MM.1S (cell line): ENCODE measurements around the gene WAS.

Source experiments
- DNase-seq: peaks from one replicate; pipeline ENCODE4 v3.0.0-alpha.2; 2015
- H2AFZ ChIP-seq: fragments of 300-600 bp; sonication (generic); 2 replicates; pipeline ENCODE4 v1.6.0; 2016; ENCODE audit warnings: antibody characterized with exemption, low read length
- H3F3A ChIP-seq: fragments of 300-600 bp; sonication (generic); 2 replicates; pipeline ENCODE4 v1.6.1; 2016; ENCODE audit warnings: mild to moderate bottlenecking, antibody characterized with exemption, low read length, moderate library complexity, mixed read lengths; ENCODE audit not compliant: insufficient read depth
- H3K27ac ChIP-seq: fragments of 300-600 bp; sonication (generic); 2 replicates; pipeline ENCODE4 v1.5.1; 2016; ENCODE audit warnings: mild to moderate bottlenecking, low read length
- H3K27me3 ChIP-seq: fragments of 300-600 bp; sonication (generic); replicated peaks from 2 replicates; pipeline ENCODE4 v1.6.0; 2016; ENCODE audit warnings: low read length; ENCODE audit not compliant: insufficient read depth
- H3K36me3 ChIP-seq: fragments of 300-600 bp; sonication (generic); replicated peaks from 2 replicates; pipeline ENCODE4 v1.6.1; 2016; ENCODE audit warnings: mild to moderate bottlenecking, low read length, mixed read lengths; ENCODE audit not compliant: insufficient read depth
- H3K4me1 ChIP-seq: fragments of 300-600 bp; sonication (generic); 2 replicates; pipeline ENCODE4 v1.6.1; 2016; ENCODE audit warnings: low read length, mixed read lengths
- H3K4me2 ChIP-seq: fragments of 300-600 bp; sonication (generic); 2 replicates; pipeline ENCODE4 v1.6.0; 2016; ENCODE audit warnings: low read depth, low read length
- H3K4me3 ChIP-seq: fragments of 300-600 bp; sonication (generic); 2 replicates; pipeline ENCODE4 v1.5.1; 2016; ENCODE audit warnings: low read length, mixed read lengths
- H3K79me2 ChIP-seq: fragments of 300-600 bp; sonication (generic); 2 replicates; pipeline ENCODE4 v1.6.1; 2016; ENCODE audit warnings: mixed run types, low read length, mixed read lengths
- H3K9ac ChIP-seq: fragments of 300-600 bp; sonication (generic); 2 replicates; pipeline ENCODE4 v1.6.1; 2016; ENCODE audit warnings: low read length, mixed read lengths
- H3K9me2 ChIP-seq: fragments of 300-600 bp; sonication (generic); replicated peaks from 2 replicates; pipeline ENCODE4 v1.6.1; 2016; ENCODE audit warnings: mild to moderate bottlenecking, low read length, mixed read lengths; ENCODE audit not compliant: insufficient read depth
- H3K9me3 ChIP-seq: fragments of 300-600 bp; sonication (generic); replicated peaks from 2 replicates; pipeline ENCODE4 v1.6.1; 2016; ENCODE audit warnings: mild to moderate bottlenecking, low read length, mixed read lengths; ENCODE audit not compliant: insufficient read depth
- H4K20me1 ChIP-seq: fragments of 300-600 bp; sonication (generic); 2 replicates; pipeline ENCODE4 v1.6.1; 2016; ENCODE audit warnings: mild to moderate bottlenecking, low read length, moderate library complexity, mixed read lengths; ENCODE audit not compliant: insufficient read depth
- EZH2 ChIP-seq: fragments of 300-600 bp; sonication (generic); optimal IDR thresholded peaks from 2 replicates; pipeline ENCODE3; 2017; ENCODE audit warnings: low read depth, mild to moderate bottlenecking, antibody characterized with exemption, low read length, mixed read lengths
- EZH2phosphoT487 ChIP-seq: fragments of 300-600 bp; sonication (generic); IDR thresholded peaks from 2 replicates; pipeline ENCODE4 v1.6.1; 2018; ENCODE audit warnings: antibody characterized with exemption, low read length
- TF ChIP-seq, protein P1 (sequence below): fragments of 300-600 bp; sonication (generic); IDR thresholded peaks from 2 replicates; pipeline ENCODE4 v1.5.1; 2016; ENCODE audit warnings: antibody characterized with exemption, low read length, mixed read lengths

The WAS gene

DNA sequence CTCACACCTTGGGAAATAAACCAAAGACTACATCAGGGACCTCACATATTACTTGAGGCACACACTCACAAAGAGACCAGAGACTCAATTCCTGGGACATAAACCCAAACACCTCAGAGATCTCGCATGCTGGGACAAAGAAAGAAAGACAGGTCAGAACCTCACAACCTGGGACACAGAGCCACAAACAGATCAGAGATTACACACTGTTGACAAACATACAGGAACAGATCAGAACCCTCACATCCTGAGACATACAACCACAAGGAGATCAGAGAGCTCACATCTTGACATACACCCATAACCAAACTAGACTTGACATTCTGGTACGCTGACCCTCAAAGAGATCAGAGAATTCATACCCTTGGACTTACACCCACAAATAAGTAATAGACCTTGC is 30.2 kb downstream of the WAS start:
- no peaks in the 10 kb centered on the region for H3K9me3 ChIP-seq
- no peaks in the 10 kb centered on the region for H4K20me1 ChIP-seq
- no peaks in the 10 kb centered on the region for H3K9me2 ChIP-seq
- DNase-seq = no peak
- no peak overlapping the region for H3K4me2 ChIP-seq
- H3F3A ChIP-seq = no peaks in the 10 kb centered on the region
- H3K27ac ChIP-seq = no peak overlapping the region
- no peaks in the 10 kb centered on the region for H3K27me3 ChIP-seq
- TF ChIP-seq, protein P1, sequence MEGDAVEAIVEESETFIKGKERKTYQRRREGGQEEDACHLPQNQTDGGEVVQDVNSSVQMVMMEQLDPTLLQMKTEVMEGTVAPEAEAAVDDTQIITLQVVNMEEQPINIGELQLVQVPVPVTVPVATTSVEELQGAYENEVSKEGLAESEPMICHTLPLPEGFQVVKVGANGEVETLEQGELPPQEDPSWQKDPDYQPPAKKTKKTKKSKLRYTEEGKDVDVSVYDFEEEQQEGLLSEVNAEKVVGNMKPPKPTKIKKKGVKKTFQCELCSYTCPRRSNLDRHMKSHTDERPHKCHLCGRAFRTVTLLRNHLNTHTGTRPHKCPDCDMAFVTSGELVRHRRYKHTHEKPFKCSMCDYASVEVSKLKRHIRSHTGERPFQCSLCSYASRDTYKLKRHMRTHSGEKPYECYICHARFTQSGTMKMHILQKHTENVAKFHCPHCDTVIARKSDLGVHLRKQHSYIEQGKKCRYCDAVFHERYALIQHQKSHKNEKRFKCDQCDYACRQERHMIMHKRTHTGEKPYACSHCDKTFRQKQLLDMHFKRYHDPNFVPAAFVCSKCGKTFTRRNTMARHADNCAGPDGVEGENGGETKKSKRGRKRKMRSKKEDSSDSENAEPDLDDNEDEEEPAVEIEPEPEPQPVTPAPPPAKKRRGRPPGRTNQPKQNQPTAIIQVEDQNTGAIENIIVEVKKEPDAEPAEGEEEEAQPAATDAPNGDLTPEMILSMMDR = no peak
- TF ChIP-seq EZH2 (no peak), EZH2phosphoT487 (no peak)
- no peaks in the 10 kb centered on the region for H3K36me3 ChIP-seq
- no peaks in the 10 kb centered on the region for H3K4me1 ChIP-seq
- H3K9ac ChIP-seq = no peak overlapping the region
- no peak overlapping the region for H3K4me3 ChIP-seq
- no peak overlapping the region for H2AFZ ChIP-seq
- no peaks in the 10 kb centered on the region for H3K79me2 ChIP-seq

DNA sequence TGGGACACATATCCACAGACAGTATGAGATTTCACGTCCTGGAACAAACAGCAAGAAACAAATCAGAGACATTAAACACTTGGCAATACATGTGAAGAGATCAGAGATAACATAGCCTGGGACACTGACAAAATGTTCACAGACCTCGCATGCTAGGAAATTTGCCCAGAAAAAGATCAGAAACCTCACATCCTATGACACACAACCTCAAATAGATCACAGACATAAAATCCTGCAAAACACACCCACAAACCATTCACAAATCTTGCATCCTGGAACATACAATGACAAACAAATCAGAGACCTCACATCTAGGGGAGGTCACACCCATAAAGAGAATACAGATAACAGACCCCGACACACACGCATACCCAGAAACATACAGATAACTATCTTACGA is 31.0 kb downstream of the WAS start:
- no peaks in the 10 kb centered on the region for H4K20me1 ChIP-seq
- H3K4me2 ChIP-seq = no peak overlapping the region
- TF ChIP-seq, protein P1 = no peak
- TF ChIP-seq EZH2phosphoT487 (no peak), EZH2 (no peak)
- no peaks in the 10 kb centered on the region for H3F3A ChIP-seq
- no peak overlapping the region for H2AFZ ChIP-seq
- H3K79me2 ChIP-seq = no peaks in the 10 kb centered on the region
- H3K9ac ChIP-seq = no peak overlapping the region
- no peak overlapping the region for H3K27ac ChIP-seq
- H3K4me1 ChIP-seq = no peaks in the 10 kb centered on the region
- H3K4me3 ChIP-seq = no peak overlapping the region
- H3K36me3 ChIP-seq = no peaks in the 10 kb centered on the region
- no peak for DNase-seq
- no peaks in the 10 kb centered on the region for H3K9me3 ChIP-seq
- H3K27me3 ChIP-seq = no peaks in the 10 kb centered on the region
- no peaks in the 10 kb centered on the region for H3K9me2 ChIP-seq

DNA sequence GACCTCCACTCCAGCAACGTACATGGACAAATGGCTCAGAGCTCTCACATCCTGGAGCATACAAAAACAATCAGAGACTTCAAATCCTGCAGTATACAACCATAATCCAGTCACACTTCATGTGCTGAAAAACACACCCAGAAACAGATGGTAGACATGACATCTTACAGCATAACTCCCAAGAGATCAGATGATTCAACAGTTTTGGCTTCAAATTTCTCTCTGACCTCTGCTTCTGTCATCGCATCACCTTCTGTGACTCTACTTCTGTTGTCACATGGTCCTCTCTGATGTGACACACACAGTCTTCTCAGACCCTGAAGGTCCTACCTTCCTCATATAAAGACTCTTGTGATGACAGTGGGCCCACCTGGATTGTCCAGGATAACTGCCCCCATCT is 31.5 kb downstream of the WAS start:
- no peak overlapping the region for H3K4me2 ChIP-seq

More for the DNA sequence above, 31.5 kb downstream of the WAS start:
- no peaks in the 10 kb centered on the region for H3K4me1 ChIP-seq
- H3K27ac ChIP-seq = no peak overlapping the region
- H3F3A ChIP-seq = no peaks in the 10 kb centered on the region
- DNase-seq = no peak
- no peaks in the 10 kb centered on the region for H3K9me3 ChIP-seq
- no peaks in the 10 kb centered on the region for H3K27me3 ChIP-seq
- H2AFZ ChIP-seq = no peak overlapping the region
- H3K9ac ChIP-seq = no peak overlapping the region
- H3K4me3 ChIP-seq = no peak overlapping the region
- no peak for TF ChIP-seq EZH2phosphoT487
- TF ChIP-seq EZH2 = no peak
- TF ChIP-seq, protein P1 = no peak
- H3K9me2 ChIP-seq = no peaks in the 10 kb centered on the region
- no peaks in the 10 kb centered on the region for H3K36me3 ChIP-seq
- H4K20me1 ChIP-seq = no peaks in the 10 kb centered on the region
- H3K79me2 ChIP-seq = no peaks in the 10 kb centered on the region
